GM18951 (cell line): Measurements from ENCODE around the gene GNG14.
"Not testable (repeated sequence)": the region's sequence is repeated elsewhere in the genome, so short reads cannot be mapped to it uniquely, and the experiment has no call there.

Experiments
- POLR2A ChIP-seq: IDR thresholded peaks from 4 replicates; pipeline ENCODE4 v1.6.1; 2011; ENCODE audit warnings: mild to moderate bottlenecking; ENCODE audit not compliant: insufficient read length, insufficient read depth; ENCODE audit errors: extremely low read depth
- in situ Hi-C: fragments of 300-500 bp; cut with MboI; formaldehyde crosslinking; loops from one replicate; pipeline ENCODE4 v1.12.0; 2022; ENCODE audit warnings: low sequenced_read_pairs, mixed read lengths, inconsistent platforms; ENCODE audit not compliant: unreplicated experiment

GNG14 gene

DNA sequence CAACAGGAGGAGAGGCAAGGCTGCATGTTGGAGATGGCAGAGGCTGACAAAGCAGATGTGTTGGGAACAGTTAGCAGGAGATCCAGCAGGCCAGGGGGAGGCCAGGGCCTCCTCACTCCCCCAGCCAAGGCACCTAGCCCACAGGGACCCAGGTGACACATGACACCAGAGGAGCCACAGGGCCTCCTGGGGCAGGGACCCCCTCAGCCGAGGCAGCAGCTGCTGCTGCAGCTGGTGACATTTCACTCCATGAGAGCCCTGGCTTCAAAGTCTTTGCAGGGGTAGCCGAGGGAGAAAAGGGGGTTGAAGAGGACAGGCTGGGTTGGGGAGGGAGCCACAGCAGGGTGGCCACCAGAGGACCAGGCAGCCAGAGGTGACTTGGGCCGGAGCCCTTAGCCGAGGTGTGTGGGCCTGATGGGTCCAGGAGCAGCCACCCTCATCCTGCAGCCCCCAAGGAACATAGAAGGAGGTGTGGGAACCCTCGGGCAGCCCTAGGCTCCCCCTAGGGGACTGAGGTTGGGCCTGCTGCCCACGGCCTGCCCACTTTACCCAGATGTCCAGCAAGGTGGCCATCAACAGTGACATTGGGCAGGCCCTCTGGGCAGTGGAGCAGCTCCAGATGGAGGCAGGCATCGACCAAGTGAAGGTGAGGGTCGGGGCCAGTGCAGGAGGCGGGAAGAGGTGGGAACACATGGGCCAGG is at the start of gene GNG14:
TSS of gene GNG14 (plus strand) at position 503 of the 701 bp plus-strand sequence. CDS start at position 554, 51 bp downstream.
- in situ Hi-C loops, result no loop called here
- TF ChIP-seq POLR2A, result no peak

DNA sequence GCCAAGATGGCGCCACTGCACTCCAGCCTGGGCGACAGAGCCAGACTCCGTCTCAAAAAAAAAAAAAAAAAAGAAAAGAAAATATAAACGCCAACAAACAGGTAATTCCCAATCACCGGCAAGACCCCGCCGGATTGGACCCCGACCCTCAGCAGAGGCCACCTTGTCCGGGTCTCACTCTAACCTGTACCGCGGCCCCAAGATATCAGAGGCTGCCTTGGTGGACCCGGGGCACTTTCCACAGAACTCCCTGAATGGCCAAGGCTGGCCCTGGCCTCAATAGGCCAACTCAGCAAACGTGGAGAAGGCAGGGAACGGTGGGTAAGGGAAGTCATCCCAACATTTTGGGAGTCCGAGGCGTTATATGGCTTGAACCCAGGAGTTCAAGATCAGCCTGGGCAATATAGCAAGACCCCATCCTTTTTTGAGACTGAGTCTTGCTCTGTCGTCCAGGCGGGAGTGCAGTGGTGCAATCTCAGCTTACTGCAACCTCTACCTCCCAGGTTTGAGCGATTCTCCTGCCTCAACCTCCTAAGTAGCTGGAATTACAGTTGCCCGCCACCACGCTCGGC is 49.1 kb upstream of the GNG14 start:
- in situ Hi-C loops, result no loop called here
- no peak for TF ChIP-seq POLR2A

DNA sequence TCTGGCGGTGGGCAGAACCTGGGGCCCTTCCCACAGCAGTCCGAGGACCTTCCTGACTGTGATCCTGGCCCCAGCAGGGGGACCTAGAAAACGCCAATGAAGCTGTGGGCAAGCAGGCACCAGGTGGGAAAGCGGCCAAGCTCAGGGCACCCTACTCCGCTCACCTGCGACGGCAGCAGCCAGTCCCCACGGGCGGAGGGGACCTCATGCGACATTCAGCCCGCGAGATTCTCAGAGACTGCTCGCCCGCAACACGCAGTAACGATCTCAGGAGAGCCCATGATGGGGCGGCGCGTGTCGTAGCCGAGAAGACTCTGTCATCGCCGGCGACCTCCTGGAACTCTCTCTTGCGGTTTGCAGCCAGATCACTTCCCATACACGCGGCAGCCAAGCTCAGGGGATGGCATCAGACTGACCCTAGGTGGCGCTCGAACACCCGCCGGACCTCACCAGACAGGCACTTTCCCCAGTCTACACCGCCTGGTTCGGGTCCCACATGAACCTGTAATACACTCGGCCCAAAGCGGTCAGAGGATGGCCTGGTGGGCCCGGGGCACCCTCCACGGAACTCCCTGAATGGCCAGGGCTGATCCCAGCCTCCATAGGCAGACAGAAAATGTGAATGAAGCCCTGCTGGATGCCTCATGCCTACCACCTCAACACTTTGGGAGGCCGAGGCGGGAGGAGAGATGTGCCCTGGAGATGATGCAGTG is 47.7 kb upstream of the GNG14 start:
- TF ChIP-seq POLR2A, result no peak
- in situ Hi-C loops, result no loop called here

DNA sequence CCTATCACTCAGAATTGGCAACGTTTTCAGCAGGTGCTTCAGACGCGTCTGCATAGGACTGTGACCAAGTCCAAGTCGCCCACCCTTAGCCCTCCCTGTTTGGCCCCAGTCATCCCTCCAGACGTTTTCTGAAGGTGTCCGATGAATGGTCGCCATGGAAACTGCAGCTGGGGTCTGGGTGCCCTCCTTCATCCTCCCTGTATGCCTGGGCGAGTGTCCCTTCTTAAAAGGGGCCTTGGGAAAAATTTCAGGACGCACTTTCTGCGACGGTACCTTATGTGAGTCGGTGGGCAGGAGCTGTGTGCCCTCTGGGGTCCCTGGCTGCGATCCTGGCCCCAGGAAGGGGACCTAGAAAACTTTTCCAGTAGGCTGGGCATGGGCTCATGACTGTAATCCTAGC is 46.3 kb upstream of the GNG14 start:
- in situ Hi-C loops, result no loop called here
- no peak for TF ChIP-seq POLR2A

DNA sequence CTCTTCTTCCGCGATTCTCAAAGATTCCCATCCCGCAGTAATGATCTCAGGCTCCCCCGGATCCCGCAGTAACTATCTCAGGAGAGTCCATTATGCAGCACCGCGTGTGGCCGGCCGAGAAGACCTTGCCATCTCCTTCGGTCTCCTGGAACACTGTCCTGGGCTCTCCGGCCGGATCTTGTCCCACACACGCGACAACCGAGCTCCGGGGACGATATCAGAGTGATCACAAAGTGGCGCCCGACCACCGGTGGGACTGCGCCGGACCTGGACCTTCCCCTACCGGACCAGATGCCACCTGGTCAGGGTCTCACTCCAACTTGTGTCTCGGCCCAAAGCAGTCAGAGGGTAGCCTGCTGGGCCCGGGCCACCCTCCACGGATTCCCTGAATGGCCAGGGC is 45.3 kb upstream of the GNG14 start:
- no peak for TF ChIP-seq POLR2A
- in situ Hi-C loops, result no loop called here

DNA sequence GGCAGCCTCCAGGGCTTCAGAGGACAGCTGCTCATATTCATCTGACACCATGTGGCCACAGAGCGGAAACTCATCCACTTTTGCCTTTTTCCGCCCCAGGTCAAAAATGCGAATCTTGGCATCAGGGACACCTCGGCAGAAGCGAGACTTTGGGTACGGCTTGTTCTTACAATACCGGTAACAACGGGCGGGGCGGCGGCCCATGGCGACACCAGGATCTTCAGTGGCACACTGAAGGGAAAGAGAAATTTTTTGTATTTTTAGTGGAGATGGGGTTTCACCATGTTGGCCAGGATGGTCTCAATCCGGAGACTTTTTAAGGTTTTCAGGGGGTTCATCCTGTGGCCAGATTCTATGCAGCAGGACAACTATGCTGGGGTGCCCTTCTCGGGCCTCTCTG is 44.1 kb upstream of the GNG14 start:
- in situ Hi-C loops, result not testable (repeated sequence)

DNA sequence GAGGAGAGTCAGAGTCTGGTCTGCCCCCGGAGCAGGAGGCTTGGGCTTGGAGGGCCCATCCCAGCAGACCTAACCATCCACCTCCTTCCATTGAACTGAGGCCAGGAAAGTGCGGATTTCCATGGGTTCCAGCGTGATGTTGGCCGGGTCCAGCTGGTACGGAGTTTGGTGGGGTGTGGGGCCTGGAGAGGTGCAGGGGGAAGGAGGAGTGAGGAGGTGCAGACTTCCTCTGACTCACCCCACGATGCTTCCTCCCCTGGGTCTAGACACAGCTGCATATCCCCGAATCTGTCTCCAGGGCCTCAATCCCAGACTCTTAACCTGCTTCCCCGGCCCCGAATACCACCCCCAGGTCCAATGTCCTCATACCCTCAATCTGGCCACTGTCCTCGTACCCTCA is 41.2 kb upstream of the GNG14 start:
- TF ChIP-seq POLR2A, result no peak
- in situ Hi-C loops, result no loop called here

DNA sequence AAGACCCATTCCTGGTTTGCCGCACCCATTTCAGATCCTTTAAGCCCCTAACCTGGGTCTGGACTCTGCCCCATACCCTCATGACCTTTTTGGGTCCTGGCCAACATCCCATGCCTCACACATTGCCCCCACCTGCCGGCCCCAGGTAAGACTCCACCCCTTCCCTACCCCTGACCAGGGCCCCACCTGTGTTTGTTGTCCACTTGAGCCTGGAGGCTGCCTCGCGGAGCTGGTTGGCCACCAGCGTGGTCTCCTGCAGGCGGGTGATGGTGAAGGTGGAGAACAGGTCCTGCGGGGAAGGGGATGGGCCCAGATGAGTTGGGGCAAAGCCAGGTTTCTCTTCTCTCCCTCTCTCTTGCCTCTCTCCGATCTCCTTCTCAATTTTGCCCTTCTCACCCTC is 40.8 kb upstream of the GNG14 start:
- in situ Hi-C loops, result no loop called here

DNA sequence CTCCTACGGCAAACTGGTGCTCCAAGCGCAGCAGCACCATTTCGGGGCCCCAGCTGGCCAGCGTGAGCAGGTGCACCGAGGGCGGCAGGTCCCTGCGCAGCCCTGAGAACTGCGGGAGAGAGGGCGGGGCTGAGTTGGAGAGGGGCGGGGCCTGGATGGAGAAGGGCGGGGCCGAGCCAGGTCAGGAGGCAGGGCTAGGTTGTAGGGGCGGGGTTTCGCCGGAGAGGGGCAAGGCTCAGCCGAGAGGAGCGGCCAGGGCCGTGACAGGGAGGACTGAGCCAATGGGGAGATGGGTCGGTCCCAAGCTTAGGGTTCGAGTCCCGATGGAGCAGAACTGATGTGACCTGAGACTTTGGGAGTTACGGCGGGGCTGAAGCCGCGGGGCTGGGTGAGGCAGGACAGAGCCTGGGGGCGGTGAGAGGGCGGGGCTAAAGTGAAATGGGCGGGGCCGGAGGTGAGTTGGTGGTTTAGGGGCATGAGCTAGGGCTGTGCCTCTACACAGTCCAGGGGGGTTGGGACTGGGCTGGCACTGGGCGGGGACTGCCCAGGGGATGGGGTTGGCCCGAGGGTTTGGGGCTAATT is 40.2 kb upstream of the GNG14 start:
- in situ Hi-C loops, result no loop called here
- TF ChIP-seq POLR2A, result no peak

More for the DNA sequence above, 40.8 kb upstream of the GNG14 start:
- TF ChIP-seq POLR2A, result no peak

DNA sequence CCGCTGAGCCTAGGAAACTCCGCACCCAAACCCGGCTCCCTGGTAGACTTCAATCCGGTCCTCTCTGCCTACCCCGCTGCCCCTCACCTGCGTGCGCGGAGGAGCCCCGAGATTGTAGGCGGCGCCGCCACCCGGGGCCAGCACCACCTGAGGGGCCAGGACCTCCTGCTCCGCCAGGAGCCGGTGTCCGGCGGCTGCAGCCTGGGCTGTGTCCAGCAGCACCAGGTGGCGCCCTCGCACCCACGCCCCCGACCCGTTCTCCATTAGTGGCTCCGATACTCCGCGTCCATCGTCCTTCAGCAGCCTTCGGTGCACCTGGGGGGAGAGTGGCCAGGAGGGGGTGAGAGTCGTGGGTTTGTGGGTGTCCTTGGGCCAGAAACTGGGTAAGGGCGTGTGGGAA is 39.7 kb upstream of the GNG14 start:
- TF ChIP-seq POLR2A, result no peak
- in situ Hi-C loops, result no loop called here

DNA sequence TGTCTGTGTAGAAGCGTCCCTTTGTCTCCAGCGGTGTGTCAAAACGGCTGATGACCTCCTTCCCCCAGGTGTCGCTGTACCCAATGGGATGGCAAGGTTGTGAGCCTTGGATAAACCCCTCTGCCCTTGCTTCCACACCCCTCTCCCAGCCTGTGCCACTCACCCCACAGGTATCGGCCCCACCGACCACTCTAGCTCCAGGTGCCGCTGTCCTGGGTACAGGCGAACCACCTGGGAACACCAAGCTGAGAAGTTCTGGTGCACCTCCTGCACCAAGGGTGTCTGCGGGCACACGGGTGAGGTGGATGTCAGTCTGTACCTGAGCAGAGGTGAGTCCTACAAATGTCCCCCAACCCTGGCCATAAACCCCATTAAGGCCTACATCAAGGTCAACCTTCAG is 37.9 kb upstream of the GNG14 start:
- TF ChIP-seq POLR2A, result no peak
- in situ Hi-C loops, result no loop called here

DNA sequence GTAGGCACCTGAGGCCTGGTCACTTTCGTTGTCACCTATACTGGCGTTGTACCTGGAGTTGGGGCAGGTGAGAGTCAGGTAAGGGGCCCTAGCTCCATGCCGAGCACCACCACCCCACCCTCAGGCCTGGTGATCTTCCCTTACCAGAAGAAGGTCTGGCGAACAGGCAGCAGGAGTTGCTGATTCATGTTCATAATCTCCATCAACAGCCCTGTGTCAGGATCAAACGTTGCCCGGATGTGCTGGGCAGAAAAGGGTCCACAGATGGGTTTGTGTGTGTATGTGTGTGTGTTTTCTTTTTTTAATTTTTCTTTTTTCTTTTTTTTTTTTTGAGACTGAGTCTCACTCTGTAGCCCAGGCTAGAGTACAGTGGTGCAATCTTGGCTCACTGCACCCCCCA is 35.6 kb upstream of the GNG14 start:
- in situ Hi-C loops, result no loop called here
- no peak for TF ChIP-seq POLR2A

DNA sequence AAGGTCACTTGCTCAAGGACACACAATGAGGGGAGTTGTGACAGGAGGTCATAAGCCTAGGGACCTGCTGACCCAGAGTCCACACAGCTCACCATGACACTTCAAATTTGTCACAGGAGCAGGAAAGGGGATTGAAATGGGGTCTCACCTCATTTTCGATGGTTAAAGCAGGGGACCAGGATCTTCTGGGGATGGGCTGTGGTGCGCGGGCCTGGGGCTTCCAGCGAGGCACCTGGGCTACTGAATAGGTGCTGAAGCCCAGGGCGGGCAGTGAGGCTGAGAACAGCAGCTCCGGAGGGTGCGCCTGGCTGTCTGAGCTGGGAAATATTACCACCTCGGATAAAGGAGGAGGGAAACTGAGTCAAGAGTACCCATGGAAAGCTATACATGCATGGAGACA is 32.3 kb upstream of the GNG14 start:
- in situ Hi-C loops, result no loop called here
- TF ChIP-seq POLR2A, result no peak
